Measurements from ENCODE around the gene PSMD3. TPM values are rescaled to one million over a fixed set of nuclear protein-coding genes. Genes with fewer than 3 reads are reported as not detected.
A peak's percentile ranks its signal among the peaks of the same experiment; 100 is the strongest.

PSMD3 gene
- total RNA-seq, 1 experiment from 2014 or later = 179 TPM

GRCh38 chr17:39981207-39981741 lies 667 bp downstream of the PSMD3 start:
- Mint-ChIP-seq H3K9me3 (ENCODE audit: unreplicated experiment) (no peaks in the 10 kb centered on the region), H3K4me3 (ENCODE audit: unreplicated experiment) (peak overlapping the region; percentile 98), H3K36me3 (ENCODE audit: insufficient read depth, unreplicated experiment) (peaks cover 48% of the 10 kb centered on the region), H3K27me3 (ENCODE audit: insufficient read depth, unreplicated experiment) (no peaks in the 10 kb centered on the region), H3K4me1 (ENCODE audit: low read depth, unreplicated experiment) (peaks cover 19% of the 10 kb centered on the region), H3K27ac (ENCODE audit: unreplicated experiment) (peak overlapping the region; percentile 97)
- intact Hi-C loops (cut with micrococcal nuclease; ENCODE audit: unreplicated experiment) = no loop called here
- Histone ChIP-seq H3K4me1 (peaks cover 6% of the 10 kb centered on the region; the same call in 1 of the 2 replicates), H3K9me3 (no peaks in the 10 kb centered on the region), H3K27me3 (replicated peaks; ENCODE audit: control insufficient read depth, insufficient read depth, low read length) (no peaks in the 10 kb centered on the region), H3K4me3 (ENCODE audit: low read depth, low read length) (peak overlapping the region; percentile 82), H3K36me3 (ENCODE audit: control insufficient read depth, insufficient read depth, low read length) (peaks cover 2% of the 10 kb centered on the region)
- ChIA-PET POLR2A (interaction anchor here (0.6 to 1.6 kb wide), 8 partner anchors 22 to 174 kb away, joined by 3 to 14 read pairs (median 4); partner anchors contain the start of genes CASC3, LRRC3C, MED24 and ORMDL3), CTCF (interaction anchor here (0.7 to 2.0 kb wide), 13 partner anchors 21 to 363 kb away, joined by 3 to 39 read pairs (median 8); partner anchors contain the start of genes CSF3, IKZF3, LRRC3C and ORMDL3)
- DNase-seq = no peak
- TF ChIP-seq CTCF (IDR thresholded peaks at IDR 0.05; ENCODE audit: insufficient read depth in 1 of 2, low read depth in 1 of 2, low read length in 1 of 2, severe bottlenecking in 1 of 2, unreplicated experiment in 1 of 2) = no peak
- no TSS peak for BruUV-seq (replicated peaks)

GRCh38 chr17:39981766-39982375 lies 1.3 kb downstream of the PSMD3 start:
- ChIA-PET POLR2A (no interaction called here), CTCF (no interaction called here)
- Mint-ChIP-seq H3K9me3 (ENCODE audit: unreplicated experiment) (no peaks in the 10 kb centered on the region), H3K4me1 (ENCODE audit: low read depth, unreplicated experiment) (peaks cover 19% of the 10 kb centered on the region), H3K27ac (ENCODE audit: unreplicated experiment) (peak overlapping the region; percentile 97), H3K4me3 (ENCODE audit: unreplicated experiment) (peak overlapping the region; percentile 98), H3K27me3 (ENCODE audit: insufficient read depth, unreplicated experiment) (no peaks in the 10 kb centered on the region), H3K36me3 (ENCODE audit: insufficient read depth, unreplicated experiment) (peaks cover 54% of the 10 kb centered on the region)
- Histone ChIP-seq H3K9me3 (no peaks in the 10 kb centered on the region), H3K36me3 (ENCODE audit: control insufficient read depth, insufficient read depth, low read length) (peaks cover 4% of the 10 kb centered on the region), H3K4me3 (ENCODE audit: low read depth, low read length) (peak overlapping the region; percentile 82), H3K27me3 (replicated peaks; ENCODE audit: control insufficient read depth, insufficient read depth, low read length) (no peaks in the 10 kb centered on the region), H3K4me1 (peaks cover 6% of the 10 kb centered on the region; the same call in 1 of the 2 replicates)
- TF ChIP-seq CTCF (IDR thresholded peaks at IDR 0.05; ENCODE audit: insufficient read depth in 1 of 2, low read depth in 1 of 2, low read length in 1 of 2, severe bottlenecking in 1 of 2, unreplicated experiment in 1 of 2) = no peak
- no peak for DNase-seq
- intact Hi-C loops (cut with micrococcal nuclease; ENCODE audit: unreplicated experiment) = no loop called here
- BruUV-seq (replicated peaks) = TSS peak; percentile 43

- Mint-ChIP-seq H3K4me1 (ENCODE audit: low read depth, unreplicated experiment) (no peaks in the 10 kb centered on the region), H3K9me3 (ENCODE audit: unreplicated experiment) (no peaks in the 10 kb centered on the region), H3K4me3 (ENCODE audit: unreplicated experiment) (no peak overlapping the region), H3K27ac (ENCODE audit: unreplicated experiment) (no peak overlapping the region), H3K36me3 (ENCODE audit: insufficient read depth, unreplicated experiment) (peaks cover 94% of the 10 kb centered on the region), H3K27me3 (ENCODE audit: insufficient read depth, unreplicated experiment) (no peaks in the 10 kb centered on the region)
- POLR2A ChIA-PET = no interaction called here
- CTCF ChIA-PET = no interaction called here
- TF ChIP-seq CTCF (IDR thresholded peaks at IDR 0.05; ENCODE audit: insufficient read depth in 1 of 2, low read depth in 1 of 2, low read length in 1 of 2, severe bottlenecking in 1 of 2, unreplicated experiment in 1 of 2) = no peak
- Histone ChIP-seq H3K4me1 (no peaks in the 10 kb centered on the region), H3K9me3 (no peaks in the 10 kb centered on the region), H3K27me3 (replicated peaks; ENCODE audit: control insufficient read depth, insufficient read depth, low read length) (no peaks in the 10 kb centered on the region), H3K36me3 (ENCODE audit: control insufficient read depth, insufficient read depth, low read length) (peaks cover 9% of the 10 kb centered on the region), H3K4me3 (ENCODE audit: low read depth, low read length) (no peak overlapping the region)
- DNase-seq = no peak
- intact Hi-C loops (cut with micrococcal nuclease; ENCODE audit: unreplicated experiment) = no loop called here
- no TSS peak for BruUV-seq (replicated peaks)
These were observed 7.7 kb downstream of the PSMD3 start for GRCh38 chr17:39988206-39988810.
